Endothelial cell of umbilical vein (primary cell): ENCODE measurements around the gene CFAP107.

Source experiments
- CTCF ChIP-seq, 2 donors: IDR thresholded peaks; 1 replicate in 1 of 2; 2 replicates in 1 of 2; pipeline ENCODE4 v1.5.1; 2011; ENCODE audit warnings: low read length in 2 of 2, mild to moderate bottlenecking in 2 of 2, moderate library complexity in 2 of 2, control low read depth in 1 of 2, inconsistent platforms in 1 of 2, low read depth in 1 of 2; ENCODE audit not compliant: insufficient read depth in 1 of 2; ENCODE audit errors: extremely low read depth in 1 of 2
- JUN ChIP-seq: IDR thresholded peaks from 2 replicates; pipeline ENCODE4 v1.6.1; 2011; ENCODE audit warnings: borderline replicate concordance, low read depth; ENCODE audit not compliant: insufficient read length, insufficient read depth
- POLR2A ChIP-seq: IDR thresholded peaks from 2 replicates; pipeline ENCODE4 v1.6.1; 2012; ENCODE audit warnings: low read depth, mild to moderate bottlenecking, control low read depth, low read length

GRCh38 chr1:12728391-12728790 lies 17.6 kb upstream of the CFAP107 start:
- TF ChIP-seq POLR2A (no peak), CTCF (IDR thresholded peaks at IDR 0.05; ENCODE audit: extremely low read depth in 1 of 2, insufficient read depth in 1 of 2, low read depth in 1 of 2, low read length in 2 of 2) (no peak), JUN (no peak)
